HG02678 (cell line): ENCODE measurements around the gene RNF227.

ENCODE experiments used
- ATAC-seq: cut with Tn5 transposase; IDR thresholded peaks from one replicate; pipeline ENCODE4 v1.9.1; 2021; ENCODE audit warnings: mild to moderate bottlenecking, moderate library complexity; ENCODE audit not compliant: unreplicated experiment

Gene RNF227

GRCh38 chr17:7930841-7931631 is 14.9 kb upstream of the RNF227 start:
- ATAC-seq: no peak

DNA sequence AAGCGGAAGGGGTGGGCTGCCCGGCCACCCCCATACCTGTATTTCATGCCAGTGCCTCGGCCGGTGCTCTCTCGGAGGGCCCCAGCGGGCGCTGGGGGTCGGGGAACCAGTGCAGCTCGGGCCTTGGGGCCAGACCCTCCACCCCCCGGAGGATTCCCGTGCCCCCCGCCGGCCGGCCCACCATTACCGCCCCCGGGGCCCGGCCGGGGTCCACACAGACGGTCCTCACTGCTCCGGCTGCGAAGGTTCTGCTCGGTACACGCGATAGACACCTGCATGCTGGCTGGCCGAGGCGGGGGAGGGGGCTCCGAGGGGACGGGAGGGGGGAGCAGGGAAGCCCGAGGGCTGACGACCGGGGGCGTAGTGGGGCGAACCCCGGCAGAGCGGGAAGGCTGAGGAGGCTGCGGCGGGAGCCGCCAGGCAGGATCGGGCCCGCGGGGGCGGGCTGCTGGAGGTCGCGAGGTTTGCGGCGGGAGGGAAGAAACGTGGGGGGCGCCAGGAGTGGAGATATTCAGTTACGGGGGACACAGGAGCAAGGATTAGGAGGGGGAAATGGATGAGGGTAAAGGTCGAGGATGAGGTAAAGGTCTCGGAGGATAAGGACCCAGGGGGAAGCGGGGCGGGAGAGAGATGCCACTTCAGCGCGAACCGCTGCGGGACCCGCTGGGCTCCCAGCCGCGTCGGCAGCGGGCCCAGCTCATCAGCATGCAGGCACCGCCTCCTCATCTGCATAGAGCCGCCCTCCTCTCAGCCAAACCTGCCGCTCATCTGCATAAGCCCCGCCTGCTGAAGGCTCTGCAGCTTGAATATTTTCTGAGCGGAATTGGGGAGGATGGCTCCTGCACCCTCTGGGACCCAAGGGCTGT is 13.3 kb upstream of the RNF227 start, which contains the start of gene KCNAB3:
Gene KCNAB3 (minus strand): TSS at position 699 of the 866 bp plus-strand sequence. CDS start 421 bp downstream, at position 278.
- no peak for ATAC-seq

DNA sequence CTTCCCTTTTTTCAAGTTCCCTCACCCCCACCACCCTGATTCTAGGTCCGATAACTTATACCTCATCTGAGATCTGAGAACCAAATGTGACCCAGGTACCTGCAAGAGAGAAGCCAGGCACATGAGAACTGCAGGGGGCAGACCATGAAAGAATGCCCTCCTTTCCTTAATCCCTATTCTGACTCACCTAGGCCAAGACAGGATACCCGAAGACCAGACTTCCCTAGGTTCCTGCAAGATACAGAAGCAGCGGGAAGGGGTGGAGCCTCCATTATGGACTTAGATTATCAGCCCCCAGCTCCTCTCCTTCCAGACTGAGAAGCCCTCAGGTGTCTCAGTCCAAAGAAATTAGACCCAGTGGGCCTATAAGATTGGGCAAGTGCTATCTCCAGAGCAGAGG is 11.5 kb upstream of the RNF227 start:
- ATAC-seq: no peak

DNA sequence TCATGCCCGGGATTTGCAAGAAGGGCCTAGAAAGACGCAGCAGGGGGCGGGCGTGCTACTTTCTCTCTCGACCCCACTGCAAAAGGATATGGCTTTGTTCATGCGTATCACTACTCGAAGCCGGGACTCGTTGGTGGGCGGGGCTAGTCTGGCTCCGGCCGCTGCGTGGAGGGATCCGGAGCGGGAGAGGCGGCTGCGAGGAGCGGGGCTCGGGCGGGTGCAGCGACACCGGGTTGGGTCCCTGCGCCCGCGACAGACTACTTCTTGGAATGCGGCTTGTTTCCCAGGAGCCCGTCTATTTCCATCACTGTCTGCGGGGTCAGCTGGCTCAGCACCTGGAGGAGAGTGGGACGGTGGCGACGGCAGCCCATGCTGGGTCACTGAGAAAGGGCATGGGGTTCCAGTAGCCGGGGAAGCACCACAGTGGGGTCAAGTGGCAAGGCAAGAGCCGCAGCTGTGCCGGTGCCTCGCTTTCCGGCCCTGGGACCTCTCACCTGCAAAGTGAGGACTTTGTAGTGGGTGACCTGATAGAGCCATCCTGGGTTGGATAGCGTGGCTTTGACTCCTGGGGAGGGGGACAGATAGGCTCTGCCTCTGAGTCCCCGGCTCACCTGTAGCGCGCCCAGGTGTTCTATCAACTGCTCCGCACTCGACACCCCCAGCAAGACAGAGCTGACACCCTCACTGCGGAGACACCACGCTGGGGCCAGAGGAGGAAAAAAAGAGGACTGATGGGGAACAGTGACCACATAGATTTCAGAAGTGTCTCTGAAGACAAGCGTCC is 6.9 kb upstream of the RNF227 start:
- peak; percentile 50 for ATAC-seq

DNA sequence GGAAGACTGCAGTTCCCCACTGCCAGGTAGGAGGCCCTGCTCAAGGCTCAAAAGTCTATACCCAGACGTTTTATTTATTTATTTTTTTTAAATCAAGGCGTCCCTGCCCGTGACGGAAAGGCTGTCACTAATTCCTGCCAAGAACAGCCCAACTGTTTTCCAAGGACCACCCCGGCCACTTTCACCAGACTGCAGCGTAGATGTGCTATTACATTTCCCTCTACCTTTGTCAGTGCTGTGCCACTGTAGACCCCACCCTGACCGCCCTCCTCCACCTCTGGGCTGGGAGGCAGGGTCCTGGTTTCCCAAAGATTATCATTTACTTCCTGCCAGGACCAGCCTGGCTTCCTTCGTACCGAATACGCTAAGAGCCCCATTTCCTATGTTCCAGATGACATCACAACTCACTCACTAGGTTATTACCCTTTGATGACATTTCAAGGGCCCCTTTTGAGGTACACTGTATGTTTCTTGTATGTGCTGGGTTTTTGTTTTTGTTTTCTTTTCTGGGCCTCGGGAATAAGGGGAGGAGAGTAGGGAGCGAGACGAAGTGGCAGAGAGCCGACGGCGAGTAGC is 6.3 kb upstream of the RNF227 start:
- no peak for ATAC-seq

DNA sequence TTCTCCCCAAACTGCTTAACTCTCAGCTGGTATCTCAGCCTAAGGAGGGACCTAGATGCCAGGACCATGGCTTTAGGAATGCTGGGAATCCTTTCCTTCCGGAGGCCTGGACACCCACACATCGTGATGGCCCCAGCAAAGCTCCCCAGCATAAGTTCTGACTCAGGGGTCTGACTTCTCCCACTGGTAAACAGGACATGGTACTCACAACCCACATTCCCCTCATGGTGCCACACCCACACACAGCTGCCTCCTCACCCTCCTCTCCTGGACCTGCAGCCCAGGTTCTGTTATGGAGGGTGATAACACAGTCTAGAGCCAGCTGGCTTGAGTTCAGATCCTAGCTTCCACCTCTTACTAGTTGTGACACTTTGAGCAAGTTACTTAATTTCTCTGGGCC is 719 bp upstream of the RNF227 start:
- ATAC-seq: no peak

GRCh38 chr17:7916385-7916682 is 245 bp upstream of the RNF227 start:
- ATAC-seq: no peak

- no peak for ATAC-seq
These were observed 894 bp downstream of the RNF227 start for GRCh38 chr17:7915179-7915610.

GRCh38 chr17:7912927-7913524 is 3.1 kb downstream of the RNF227 start:
- ATAC-seq: no peak

DNA sequence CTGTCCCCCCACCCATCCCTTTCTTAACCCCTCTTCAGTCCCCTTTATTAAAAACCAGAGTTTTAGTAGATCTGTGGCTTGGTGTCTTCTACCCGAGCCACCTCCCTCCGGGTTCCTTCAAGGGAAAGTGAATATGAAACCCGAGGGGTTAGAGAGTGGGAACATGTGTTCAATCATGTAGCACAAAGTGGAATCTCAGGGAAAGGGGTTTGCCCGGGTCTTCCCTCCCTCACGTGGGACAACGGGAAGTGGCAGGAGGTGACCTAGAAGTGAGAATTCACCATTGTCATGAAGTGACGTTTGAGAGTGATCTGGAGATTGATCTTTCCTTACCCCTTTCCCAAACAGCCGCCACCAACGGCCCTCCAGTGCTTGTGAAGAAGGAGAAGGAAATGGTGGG is 5.0 kb downstream of the RNF227 start:
- ATAC-seq: no peak

DNA sequence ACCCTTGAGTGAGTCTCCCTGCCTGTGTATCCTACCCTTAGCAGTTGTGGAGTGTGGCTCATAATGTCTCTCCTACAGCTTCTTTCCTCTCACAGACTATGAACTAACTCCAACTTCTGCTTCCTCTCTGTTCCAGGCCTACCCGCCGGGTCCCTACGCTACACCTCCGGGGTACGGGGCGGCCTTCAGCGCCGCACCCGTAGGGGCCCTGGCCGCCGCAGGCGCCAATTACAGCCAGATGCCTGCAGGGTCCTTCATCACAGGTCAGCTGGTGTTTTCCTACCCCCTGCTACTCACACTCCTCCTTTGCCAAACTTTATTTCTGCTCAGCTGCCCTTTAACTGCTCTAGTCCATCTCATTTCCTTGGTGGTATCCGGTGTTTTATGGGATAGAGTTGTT is 5.4 kb downstream of the RNF227 start:
- ATAC-seq: no peak

- ATAC-seq: no peak
These were observed 5.8 kb downstream of the RNF227 start for GRCh38 chr17:7910281-7910680.

- no peak for ATAC-seq
These were observed 7.0 kb downstream of the RNF227 start for GRCh38 chr17:7909089-7909488.

DNA sequence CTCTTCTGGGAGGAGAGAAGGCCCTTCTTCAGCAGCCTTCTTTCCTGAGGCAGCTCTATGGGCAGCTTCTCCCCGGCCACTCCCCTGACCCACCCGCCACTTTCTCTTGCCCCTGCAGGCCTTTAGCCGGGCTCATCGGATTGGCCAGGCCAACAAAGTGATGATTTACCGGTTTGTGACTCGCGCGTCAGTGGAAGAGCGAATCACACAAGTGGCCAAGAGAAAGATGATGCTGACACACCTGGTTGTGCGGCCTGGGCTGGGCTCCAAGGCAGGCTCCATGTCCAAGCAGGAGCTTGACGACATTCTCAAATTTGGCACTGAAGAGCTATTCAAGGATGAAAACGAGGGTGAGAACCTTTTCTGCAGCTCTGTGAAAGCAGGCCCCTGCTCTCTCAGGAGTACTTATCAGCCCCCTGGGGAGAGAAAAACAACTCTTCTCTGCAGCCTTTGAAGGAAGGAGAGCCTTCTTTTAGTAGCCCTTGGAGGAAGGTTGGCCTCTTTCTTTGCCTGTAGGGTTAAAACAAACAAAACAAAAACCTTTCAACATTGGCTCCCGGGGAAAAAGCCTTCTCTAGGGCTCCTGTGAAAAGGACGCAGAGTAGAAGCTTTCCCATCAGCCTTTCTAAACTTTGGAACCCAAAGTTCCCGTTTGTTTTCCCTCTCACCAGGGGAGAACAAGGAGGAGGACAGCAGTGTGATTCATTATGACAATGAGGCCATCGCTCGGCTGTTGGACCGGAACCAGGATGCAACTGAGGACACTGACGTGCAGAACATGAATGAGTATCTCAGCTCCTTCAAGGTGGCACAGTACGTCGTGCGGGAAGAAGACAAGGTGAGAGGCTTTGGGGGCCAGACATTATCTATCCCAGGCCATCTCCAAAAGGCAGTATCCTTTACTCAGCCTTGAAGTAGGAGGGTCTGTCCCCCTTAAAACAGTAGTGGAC is 12.7 kb downstream of the RNF227 start:
- no peak for ATAC-seq

DNA sequence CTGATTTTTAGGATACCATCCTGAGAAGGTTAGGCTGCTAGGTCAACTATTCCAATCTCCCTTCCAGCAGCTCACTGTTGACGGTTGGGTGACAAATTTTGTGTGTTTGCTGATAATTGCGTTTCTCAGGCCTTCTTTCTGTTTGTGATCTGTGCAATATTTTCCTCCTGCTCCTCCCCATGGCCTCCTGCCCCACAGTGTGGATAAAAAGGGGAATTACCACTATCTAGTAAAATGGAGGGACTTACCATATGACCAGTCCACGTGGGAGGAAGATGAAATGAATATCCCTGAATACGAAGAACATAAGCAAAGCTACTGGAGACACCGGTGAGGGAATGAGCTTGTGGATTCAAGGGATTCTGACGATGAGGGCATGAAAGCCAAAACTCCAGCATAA is 18.3 kb downstream of the RNF227 start:
- ATAC-seq: no peak

GRCh38 chr17:7897090-7897489 is 19.0 kb downstream of the RNF227 start:
- ATAC-seq: no peak

- ATAC-seq: no peak
These were observed 21.2 kb downstream of the RNF227 start for GRCh38 chr17:7894866-7895265.

DNA sequence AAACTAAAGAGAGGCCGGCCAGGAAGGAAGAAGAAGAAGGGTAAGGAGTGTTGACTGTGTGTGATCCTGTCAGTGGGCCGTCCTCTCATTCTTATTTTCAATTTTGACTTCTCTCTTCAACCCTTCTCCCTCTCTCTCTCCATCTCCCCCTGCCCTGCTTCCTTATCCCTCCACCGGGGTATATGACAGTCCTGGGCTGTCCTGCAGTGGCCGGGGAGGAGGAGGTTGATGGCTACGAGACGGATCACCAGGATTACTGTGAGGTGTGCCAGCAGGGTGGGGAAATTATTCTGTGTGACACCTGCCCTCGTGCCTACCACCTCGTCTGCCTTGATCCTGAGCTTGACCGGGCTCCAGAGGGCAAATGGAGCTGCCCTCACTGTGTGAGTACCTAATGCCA is 21.9 kb downstream of the RNF227 start:
- no peak for ATAC-seq

- no peak for ATAC-seq
These were observed 22.8 kb downstream of the RNF227 start for GRCh38 chr17:7893187-7893880.
